GM23338 (cell line): ENCODE data around the gene CTSF.
"Not testable (repeated sequence)": the region's sequence is repeated elsewhere in the genome, so short reads cannot be mapped to it uniquely, and the experiment has no call there.

ENCODE experiments used
- CREB1 ChIP-seq: fragments of 250-450 bp; sonication (Bioruptor Pico); IDR thresholded peaks from 2 replicates; pipeline ENCODE4 v1.5.0; 2020; ENCODE audit warnings: low read depth, mild to moderate bottlenecking, moderate library complexity
- EZH2 ChIP-seq: fragments of 200-600 bp; sonication (generic); IDR thresholded peaks from one replicate; pipeline ENCODE4 v1.8.0; 2017; ENCODE audit warnings: antibody characterized with exemption, mild to moderate bottlenecking, low read depth; ENCODE audit not compliant: unreplicated experiment
- EZH2phosphoT487 ChIP-seq: fragments of 200-600 bp; sonication (generic); IDR thresholded peaks from one replicate; pipeline ENCODE4 v1.8.1; 2018; ENCODE audit warnings: antibody characterized with exemption; ENCODE audit not compliant: unreplicated experiment
- JUNB ChIP-seq: IDR thresholded peaks from one replicate; pipeline ENCODE4 v1.6.1; 2016; ENCODE audit warnings: antibody characterized with exemption; ENCODE audit not compliant: unreplicated experiment
- POLR2AphosphoS5 ChIP-seq: IDR thresholded peaks from 2 replicates; pipeline ENCODE4 v1.6.1; 2016; ENCODE audit warnings: antibody characterized with exemption, low read depth
- STAT1 ChIP-seq: IDR thresholded peaks from one replicate; pipeline ENCODE4 v1.6.1; 2016; ENCODE audit warnings: antibody characterized with exemption; ENCODE audit not compliant: unreplicated experiment
- ZNF114 ChIP-seq: fragments of 250-450 bp; sonication (Bioruptor Pico); IDR thresholded peaks from 2 replicates; pipeline ENCODE4 v1.5.0; 2020; ENCODE audit warnings: mild to moderate bottlenecking, moderate library complexity
- TF ChIP-seq, protein P1 (sequence below), 2 experiments: fragments of 200-600 bp in 1 of 2; sonication (generic) in 1 of 2; conservative IDR thresholded peaks; 2 replicates each; pipeline versions ENCODE4 v1.5.1 to v1.6.1; 2016 to 2017; ENCODE audit warnings: antibody characterized with exemption in 2 of 2, low read depth in 2 of 2, mild to moderate bottlenecking in 2 of 2, moderate library complexity in 1 of 2
- TF ChIP-seq, protein P2 (sequence below): IDR thresholded peaks from one replicate; pipeline ENCODE4 v1.6.1; 2018; ENCODE audit warnings: antibody characterized with exemption; ENCODE audit not compliant: unreplicated experiment
- TF ChIP-seq, protein P3 (sequence below): fragments of 250-450 bp; sonication (Bioruptor Pico); IDR thresholded peaks from 2 replicates; pipeline ENCODE4 v1.5.0; 2020; ENCODE audit warnings: mild to moderate bottlenecking, moderate library complexity

DNA sequence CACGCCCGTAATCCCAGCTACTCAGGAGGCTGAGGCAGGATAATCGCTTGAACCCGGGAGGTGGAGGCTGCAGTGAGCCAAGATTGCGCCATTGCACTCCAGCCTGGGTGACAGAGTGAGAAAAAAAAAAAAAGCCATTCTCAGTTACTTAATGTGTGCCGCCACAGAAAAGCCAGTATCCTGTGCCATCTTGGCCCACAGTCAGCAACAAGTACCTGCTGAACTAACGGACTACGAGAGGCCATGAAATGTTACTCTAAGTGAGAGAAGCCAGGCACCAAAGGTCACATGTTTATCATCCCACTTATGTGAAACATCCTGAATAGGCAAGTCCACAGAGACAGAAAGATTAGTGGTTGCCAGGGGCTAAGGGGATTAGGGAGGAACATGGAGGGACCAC, 27.8 kb downstream of the CTSF start:
- TF ChIP-seq, protein P1, sequence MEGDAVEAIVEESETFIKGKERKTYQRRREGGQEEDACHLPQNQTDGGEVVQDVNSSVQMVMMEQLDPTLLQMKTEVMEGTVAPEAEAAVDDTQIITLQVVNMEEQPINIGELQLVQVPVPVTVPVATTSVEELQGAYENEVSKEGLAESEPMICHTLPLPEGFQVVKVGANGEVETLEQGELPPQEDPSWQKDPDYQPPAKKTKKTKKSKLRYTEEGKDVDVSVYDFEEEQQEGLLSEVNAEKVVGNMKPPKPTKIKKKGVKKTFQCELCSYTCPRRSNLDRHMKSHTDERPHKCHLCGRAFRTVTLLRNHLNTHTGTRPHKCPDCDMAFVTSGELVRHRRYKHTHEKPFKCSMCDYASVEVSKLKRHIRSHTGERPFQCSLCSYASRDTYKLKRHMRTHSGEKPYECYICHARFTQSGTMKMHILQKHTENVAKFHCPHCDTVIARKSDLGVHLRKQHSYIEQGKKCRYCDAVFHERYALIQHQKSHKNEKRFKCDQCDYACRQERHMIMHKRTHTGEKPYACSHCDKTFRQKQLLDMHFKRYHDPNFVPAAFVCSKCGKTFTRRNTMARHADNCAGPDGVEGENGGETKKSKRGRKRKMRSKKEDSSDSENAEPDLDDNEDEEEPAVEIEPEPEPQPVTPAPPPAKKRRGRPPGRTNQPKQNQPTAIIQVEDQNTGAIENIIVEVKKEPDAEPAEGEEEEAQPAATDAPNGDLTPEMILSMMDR (conservative IDR thresholded peaks at IDR 0.05; ENCODE audit: low read depth in 2 of 2): not testable (repeated sequence)
- not testable (repeated sequence) for TF ChIP-seq EZH2; EZH2phosphoT487; CREB1 (CRISPR knock-in tag); POLR2AphosphoS5; ZNF114 (CRISPR knock-in tag); JUNB; STAT1
- TF ChIP-seq, protein P2, sequence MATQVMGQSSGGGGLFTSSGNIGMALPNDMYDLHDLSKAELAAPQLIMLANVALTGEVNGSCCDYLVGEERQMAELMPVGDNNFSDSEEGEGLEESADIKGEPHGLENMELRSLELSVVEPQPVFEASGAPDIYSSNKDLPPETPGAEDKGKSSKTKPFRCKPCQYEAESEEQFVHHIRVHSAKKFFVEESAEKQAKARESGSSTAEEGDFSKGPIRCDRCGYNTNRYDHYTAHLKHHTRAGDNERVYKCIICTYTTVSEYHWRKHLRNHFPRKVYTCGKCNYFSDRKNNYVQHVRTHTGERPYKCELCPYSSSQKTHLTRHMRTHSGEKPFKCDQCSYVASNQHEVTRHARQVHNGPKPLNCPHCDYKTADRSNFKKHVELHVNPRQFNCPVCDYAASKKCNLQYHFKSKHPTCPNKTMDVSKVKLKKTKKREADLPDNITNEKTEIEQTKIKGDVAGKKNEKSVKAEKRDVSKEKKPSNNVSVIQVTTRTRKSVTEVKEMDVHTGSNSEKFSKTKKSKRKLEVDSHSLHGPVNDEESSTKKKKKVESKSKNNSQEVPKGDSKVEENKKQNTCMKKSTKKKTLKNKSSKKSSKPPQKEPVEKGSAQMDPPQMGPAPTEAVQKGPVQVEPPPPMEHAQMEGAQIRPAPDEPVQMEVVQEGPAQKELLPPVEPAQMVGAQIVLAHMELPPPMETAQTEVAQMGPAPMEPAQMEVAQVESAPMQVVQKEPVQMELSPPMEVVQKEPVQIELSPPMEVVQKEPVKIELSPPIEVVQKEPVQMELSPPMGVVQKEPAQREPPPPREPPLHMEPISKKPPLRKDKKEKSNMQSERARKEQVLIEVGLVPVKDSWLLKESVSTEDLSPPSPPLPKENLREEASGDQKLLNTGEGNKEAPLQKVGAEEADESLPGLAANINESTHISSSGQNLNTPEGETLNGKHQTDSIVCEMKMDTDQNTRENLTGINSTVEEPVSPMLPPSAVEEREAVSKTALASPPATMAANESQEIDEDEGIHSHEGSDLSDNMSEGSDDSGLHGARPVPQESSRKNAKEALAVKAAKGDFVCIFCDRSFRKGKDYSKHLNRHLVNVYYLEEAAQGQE: not testable (repeated sequence)
- TF ChIP-seq, protein P3, sequence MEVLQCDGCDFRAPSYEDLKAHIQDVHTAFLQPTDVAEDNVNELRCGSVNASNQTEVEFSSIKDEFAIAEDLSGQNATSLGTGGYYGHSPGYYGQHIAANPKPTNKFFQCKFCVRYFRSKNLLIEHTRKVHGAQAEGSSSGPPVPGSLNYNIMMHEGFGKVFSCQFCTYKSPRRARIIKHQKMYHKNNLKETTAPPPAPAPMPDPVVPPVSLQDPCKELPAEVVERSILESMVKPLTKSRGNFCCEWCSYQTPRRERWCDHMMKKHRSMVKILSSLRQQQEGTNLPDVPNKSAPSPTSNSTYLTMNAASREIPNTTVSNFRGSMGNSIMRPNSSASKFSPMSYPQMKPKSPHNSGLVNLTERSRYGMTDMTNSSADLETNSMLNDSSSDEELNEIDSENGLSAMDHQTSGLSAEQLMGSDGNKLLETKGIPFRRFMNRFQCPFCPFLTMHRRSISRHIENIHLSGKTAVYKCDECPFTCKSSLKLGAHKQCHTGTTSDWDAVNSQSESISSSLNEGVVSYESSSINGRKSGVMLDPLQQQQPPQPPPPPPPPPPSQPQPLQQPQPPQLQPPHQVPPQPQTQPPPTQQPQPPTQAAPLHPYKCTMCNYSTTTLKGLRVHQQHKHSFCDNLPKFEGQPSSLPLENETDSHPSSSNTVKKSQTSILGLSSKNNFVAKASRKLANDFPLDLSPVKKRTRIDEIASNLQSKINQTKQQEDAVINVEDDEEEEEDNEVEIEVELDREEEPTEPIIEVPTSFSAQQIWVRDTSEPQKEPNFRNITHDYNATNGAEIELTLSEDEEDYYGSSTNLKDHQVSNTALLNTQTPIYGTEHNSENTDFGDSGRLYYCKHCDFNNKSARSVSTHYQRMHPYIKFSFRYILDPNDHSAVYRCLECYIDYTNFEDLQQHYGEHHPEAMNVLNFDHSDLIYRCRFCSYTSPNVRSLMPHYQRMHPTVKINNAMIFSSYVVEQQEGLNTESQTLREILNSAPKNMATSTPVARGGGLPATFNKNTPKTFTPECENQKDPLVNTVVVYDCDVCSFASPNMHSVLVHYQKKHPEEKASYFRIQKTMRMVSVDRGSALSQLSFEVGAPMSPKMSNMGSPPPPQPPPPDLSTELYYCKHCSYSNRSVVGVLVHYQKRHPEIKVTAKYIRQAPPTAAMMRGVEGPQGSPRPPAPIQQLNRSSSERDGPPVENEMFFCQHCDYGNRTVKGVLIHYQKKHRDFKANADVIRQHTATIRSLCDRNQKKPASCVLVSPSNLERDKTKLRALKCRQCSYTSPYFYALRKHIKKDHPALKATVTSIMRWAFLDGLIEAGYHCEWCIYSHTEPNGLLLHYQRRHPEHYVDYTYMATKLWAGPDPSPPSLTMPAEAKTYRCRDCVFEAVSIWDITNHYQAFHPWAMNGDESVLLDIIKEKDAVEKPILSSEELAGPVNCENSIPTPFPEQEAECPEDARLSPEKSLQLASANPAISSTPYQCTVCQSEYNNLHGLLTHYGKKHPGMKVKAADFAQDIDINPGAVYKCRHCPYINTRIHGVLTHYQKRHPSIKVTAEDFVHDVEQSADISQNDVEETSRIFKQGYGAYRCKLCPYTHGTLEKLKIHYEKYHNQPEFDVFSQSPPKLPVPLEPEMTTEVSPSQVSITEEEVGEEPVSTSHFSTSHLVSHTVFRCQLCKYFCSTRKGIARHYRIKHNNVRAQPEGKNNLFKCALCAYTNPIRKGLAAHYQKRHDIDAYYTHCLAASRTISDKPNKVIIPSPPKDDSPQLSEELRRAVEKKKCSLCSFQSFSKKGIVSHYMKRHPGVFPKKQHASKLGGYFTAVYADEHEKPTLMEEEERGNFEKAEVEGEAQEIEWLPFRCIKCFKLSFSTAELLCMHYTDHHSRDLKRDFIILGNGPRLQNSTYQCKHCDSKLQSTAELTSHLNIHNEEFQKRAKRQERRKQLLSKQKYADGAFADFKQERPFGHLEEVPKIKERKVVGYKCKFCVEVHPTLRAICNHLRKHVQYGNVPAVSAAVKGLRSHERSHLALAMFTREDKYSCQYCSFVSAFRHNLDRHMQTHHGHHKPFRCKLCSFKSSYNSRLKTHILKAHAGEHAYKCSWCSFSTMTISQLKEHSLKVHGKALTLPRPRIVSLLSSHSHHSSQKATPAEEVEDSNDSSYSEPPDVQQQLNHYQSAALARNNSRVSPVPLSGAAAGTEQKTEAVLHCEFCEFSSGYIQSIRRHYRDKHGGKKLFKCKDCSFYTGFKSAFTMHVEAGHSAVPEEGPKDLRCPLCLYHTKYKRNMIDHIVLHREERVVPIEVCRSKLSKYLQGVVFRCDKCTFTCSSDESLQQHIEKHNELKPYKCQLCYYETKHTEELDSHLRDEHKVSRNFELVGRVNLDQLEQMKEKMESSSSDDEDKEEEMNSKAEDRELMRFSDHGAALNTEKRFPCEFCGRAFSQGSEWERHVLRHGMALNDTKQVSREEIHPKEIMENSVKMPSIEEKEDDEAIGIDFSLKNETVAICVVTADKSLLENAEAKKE: not testable (repeated sequence)
